HepG2 (cell line): ENCODE data around the gene TFF1. TPM values are rescaled to one million over a fixed set of nuclear protein-coding genes. Genes with fewer than 3 reads are reported as not detected.
A peak's percentile ranks its signal among the peaks of the same experiment; 100 is the strongest.

ENCODE experiments used
- ARID3A ChIP-seq: IDR thresholded peaks from 2 replicates; pipeline ENCODE4 v1.6.1; 2012; ENCODE audit warnings: low read depth, low read length, improper control_type of control experiment
- FOXK1 ChIP-seq: sonication (generic); formaldehyde crosslinking; IDR thresholded peaks from 2 replicates; pipeline ENCODE4 v1.4.0; 2020; ENCODE audit warnings: low read depth, missing genetic modification reagents, borderline replicate concordance
- GATAD2A ChIP-seq: IDR thresholded peaks from 2 replicates; pipeline ENCODE4 v1.6.1; 2016
- GLI4 ChIP-seq: sonication (generic); formaldehyde crosslinking; IDR thresholded peaks from 2 replicates; pipeline ENCODE4 v1.5.1; 2020; ENCODE audit warnings: missing genetic modification reagents, mild to moderate bottlenecking, moderate library complexity, borderline replicate concordance
- GMEB2 ChIP-seq: IDR thresholded peaks from 2 replicates; pipeline ENCODE4 v1.6.1; 2016; ENCODE audit warnings: missing biosample characterization, missing genetic modification reagents, low read depth
- GPBP1L1 ChIP-seq: sonication (generic); formaldehyde crosslinking; IDR thresholded peaks from 2 replicates; pipeline ENCODE4 v1.5.0; 2020; ENCODE audit warnings: mild to moderate bottlenecking, missing genetic modification reagents
- HOXA9 ChIP-seq: sonication (generic); formaldehyde crosslinking; IDR thresholded peaks from 2 replicates; pipeline ENCODE4 v1.8.1; 2022; ENCODE audit warnings: missing genetic modification reagents, mild to moderate bottlenecking, moderate library complexity, borderline replicate concordance
- KDM5B ChIP-seq: sonication (generic); formaldehyde crosslinking; IDR thresholded peaks from 2 replicates; pipeline ENCODE4 v1.4.0; 2020; ENCODE audit warnings: missing genetic modification reagents, mild to moderate bottlenecking, borderline replicate concordance
- PRDM10 ChIP-seq: sonication (generic); formaldehyde crosslinking; IDR thresholded peaks from 2 replicates; pipeline ENCODE4 v1.4.0; 2020; ENCODE audit warnings: low read depth, missing genetic modification reagents
- SOX5 ChIP-seq: IDR thresholded peaks from 2 replicates; pipeline ENCODE4 v1.6.1; 2016; ENCODE audit warnings: borderline replicate concordance
- ZNF331 ChIP-seq: sonication (generic); formaldehyde crosslinking; IDR thresholded peaks from 2 replicates; pipeline ENCODE4 v1.4.0; 2020; ENCODE audit warnings: missing genetic modification reagents
- ZNF687 ChIP-seq: sonication (generic); formaldehyde crosslinking; IDR thresholded peaks from 2 replicates; pipeline ENCODE4 v1.5.1; 2020; ENCODE audit warnings: mild to moderate bottlenecking, missing genetic modification reagents, moderate library complexity
- ZNF746 ChIP-seq: sonication (generic); formaldehyde crosslinking; IDR thresholded peaks from 2 replicates; pipeline ENCODE4 v1.8.0; 2022; ENCODE audit warnings: mild to moderate bottlenecking, missing genetic modification reagents
- ZNF749 ChIP-seq: sonication (generic); formaldehyde crosslinking; IDR thresholded peaks from 2 replicates; pipeline ENCODE4 v1.8.0; 2022; ENCODE audit warnings: mild to moderate bottlenecking, missing genetic modification reagents, moderate library complexity, borderline replicate concordance
- ZNF782 ChIP-seq: sonication (generic); formaldehyde crosslinking; IDR thresholded peaks from 2 replicates; pipeline ENCODE4 v1.4.0; 2020; ENCODE audit warnings: missing genetic modification reagents, mild to moderate bottlenecking, borderline replicate concordance
- polyA plus RNA-seq, 8 experiments: library from polyadenylated mRNA; depleted of rRNA in 3 of 8; stranded (reverse) in 7 of 8; unstranded in 1 of 8; fragments of >200 nt; fragmentation: Illumina TruSeq in 4 of 8; extraction: Trizol in 4 of 8; gene quantifications; 2 replicates each; pipeline versions ENCODE4 v1.2.1 to v1.2.3, GENCODE V29; 2011 to 2016; ENCODE audit warnings: low read depth in 4 of 8, missing spikeins in 1 of 8, mixed read lengths in 1 of 8; ENCODE audit not compliant: insufficient read depth in 1 of 8
- total RNA-seq, 5 experiments: library from RNA; depleted of rRNA; stranded (reverse); fragments of >200 nt; fragmentation: Illumina TruSeq; extraction: Trizol; gene quantifications; 2 replicates each; pipeline ENCODE4 v1.2.3, GENCODE V29; 2016; ENCODE audit warnings: low read depth in 1 of 5

Gene TFF1
- total and polyA plus RNA-seq, 2 of the 13 experiments (the other 11 are each of a cell fraction or from before 2014, with no cell fraction given), result 0.24 to 19.4 TPM

GRCh38 chr21:42389449-42389835 is 23.1 kb upstream of the TFF1 start (continued):
- peak; percentile 65 for TF ChIP-seq ZNF687
- TF ChIP-seq GMEB2, result no peak
- TF ChIP-seq ARID3A, result no peak
- TF ChIP-seq PRDM10, result no peak
- no peak for TF ChIP-seq ZNF749 (CRISPR knock-in tag)
- peak; percentile 81; the same call in 1 of the 2 replicates for TF ChIP-seq GATAD2A
- TF ChIP-seq ZNF331 (CRISPR knock-in tag), result peak; percentile 15; the same call in 1 of the 2 replicates
- 0 out of 2 replicates have a peak, but pooled peaks have one; percentile 18 for TF ChIP-seq ZNF746 (CRISPR knock-in tag)
- no peak for TF ChIP-seq GPBP1L1
- TF ChIP-seq KDM5B, result no peak
- peak; percentile 49; the same call in 1 of the 2 replicates for TF ChIP-seq SOX5 (CRISPR knock-in tag)
- no peak for TF ChIP-seq ZNF782 (CRISPR knock-in tag)
- no peak for TF ChIP-seq GLI4 (CRISPR knock-in tag)
- TF ChIP-seq FOXK1, result 0 out of 2 replicates have a peak, but pooled peaks have one; percentile 15
- TF ChIP-seq HOXA9 (CRISPR knock-in tag), result no peak
